NCI-H2196 treated with DMSO at 0.1 percent for 48 hours (cell line): ENCODE measurements around the gene FOXO1.
"Not testable (repeated sequence)": the region's sequence is repeated elsewhere in the genome, so short reads cannot be mapped to it uniquely, and the experiment has no call there.

ENCODE experiments used
- DNase-seq: peaks from one replicate; lab custom pipeline; 2025; ENCODE audit not compliant: unreplicated experiment; lab: John Stamatoyannopoulos, UW

The FOXO1 gene

DNA sequence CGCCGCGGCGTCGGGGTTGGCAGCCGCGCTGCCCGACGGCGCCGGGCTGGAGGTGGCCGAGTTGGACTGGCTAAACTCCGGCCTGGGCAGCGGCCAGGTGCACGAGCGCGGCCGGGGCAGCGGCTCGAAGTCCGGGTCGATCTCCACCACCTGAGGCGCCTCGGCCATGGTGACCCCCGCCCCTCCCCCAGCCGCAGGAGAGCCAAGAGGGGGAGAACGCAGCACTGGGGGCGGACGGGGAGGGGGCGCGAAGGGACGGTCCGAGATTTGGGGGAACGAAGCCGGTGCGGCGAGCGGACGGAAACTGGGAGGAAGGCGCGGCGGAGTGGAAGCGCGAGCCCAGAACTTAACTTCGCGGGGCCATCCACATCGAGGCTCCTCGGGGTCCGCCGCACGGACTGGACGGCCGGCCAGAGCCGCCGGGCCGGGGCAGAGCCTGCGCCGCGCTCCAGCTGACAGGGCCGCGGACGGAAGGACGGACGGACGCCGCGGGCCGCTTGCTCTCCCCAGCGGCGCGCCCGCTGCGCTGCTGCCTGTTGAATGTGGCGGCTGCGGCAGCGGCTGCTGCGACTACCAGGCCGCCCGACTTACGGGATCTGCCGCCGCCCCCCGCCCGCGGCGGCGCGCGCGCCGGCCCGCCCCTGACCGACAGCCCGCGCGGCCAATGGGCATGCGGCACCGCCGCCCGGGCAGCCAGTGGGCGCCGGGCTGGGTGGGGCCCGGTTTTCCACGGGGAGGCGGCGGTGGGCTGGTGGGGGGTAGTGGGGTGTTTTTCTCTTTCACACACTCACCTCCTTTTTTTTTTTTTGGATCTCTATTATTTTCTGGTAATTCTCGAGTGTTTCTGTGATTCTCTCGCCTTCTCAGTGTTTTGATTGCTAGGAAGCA is at the start of gene FOXO1:
Gene FOXO1, minus strand, starts transcription at position 597 of the 888 bp plus-strand sequence. Its CDS starts 429 bp downstream, at position 168.
- peak; percentile 41 for DNase-seq

DNA sequence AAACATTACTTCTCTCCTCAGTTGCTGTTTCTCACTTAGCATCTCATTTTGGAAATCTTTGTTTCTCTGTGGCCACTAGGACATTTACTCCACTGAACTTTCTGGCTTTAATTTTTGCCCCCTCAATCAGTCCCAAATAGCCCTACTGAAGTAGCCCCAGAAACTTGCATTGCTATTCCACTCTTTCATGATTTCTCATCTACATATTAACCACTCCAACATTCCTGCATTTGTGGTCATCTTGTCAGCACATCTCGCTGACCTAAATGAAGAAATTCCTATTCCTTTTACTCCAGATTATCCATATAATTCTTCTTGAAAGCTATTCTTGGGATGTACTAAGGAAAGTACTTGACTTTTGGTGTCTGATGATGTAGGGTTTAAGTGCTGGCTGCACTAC is 48.0 kb upstream of the FOXO1 start:
- DNase-seq: not testable (repeated sequence)

- no peak for DNase-seq
Observed at GRCh38 chr13:40706439-40706838, 40.0 kb upstream of the FOXO1 start.

DNA sequence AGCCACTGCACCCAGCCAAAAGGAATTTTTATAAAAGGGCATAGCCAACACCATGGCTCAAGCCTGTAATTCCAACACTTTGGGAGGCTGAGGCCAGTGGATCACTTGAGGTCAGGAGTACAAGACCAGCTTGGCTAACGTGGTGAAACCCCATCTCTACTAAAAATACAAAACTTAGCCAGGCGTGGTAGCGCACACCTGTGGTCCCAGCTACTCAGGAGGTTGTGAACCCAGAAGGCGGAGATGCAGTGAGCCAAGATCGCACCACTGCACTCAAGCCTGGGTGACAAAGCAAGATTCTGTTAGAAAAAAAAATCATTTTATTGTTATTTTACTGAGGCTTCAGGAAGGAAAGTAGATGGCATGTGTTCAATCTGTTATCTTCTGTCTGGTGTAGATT is 31.3 kb upstream of the FOXO1 start:
- no peak for DNase-seq

- DNase-seq: no peak
Observed at GRCh38 chr13:40694426-40694825, 28.0 kb upstream of the FOXO1 start.

- no peak for DNase-seq
Observed at GRCh38 chr13:40692946-40693345, 26.5 kb upstream of the FOXO1 start.

DNA sequence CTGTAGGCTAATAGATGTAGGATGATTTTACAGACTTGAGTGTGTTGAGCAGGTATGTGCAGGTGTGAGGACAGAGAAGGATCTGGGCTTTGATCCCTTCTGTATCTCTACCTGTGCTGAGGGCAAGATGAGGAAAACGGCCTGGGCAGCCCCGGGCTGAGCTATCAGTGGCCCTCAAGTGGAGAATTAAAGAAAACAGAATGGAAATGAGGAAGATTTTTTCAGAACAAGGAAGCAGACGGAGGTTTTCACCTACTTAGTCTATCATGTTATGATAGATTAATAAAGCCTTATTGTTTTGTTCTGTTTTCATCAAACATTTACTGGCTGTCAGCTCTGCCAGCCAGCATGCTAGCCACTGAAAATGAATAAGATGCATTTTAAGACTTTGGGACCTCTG is 22.3 kb upstream of the FOXO1 start:
- DNase-seq: no peak

DNA sequence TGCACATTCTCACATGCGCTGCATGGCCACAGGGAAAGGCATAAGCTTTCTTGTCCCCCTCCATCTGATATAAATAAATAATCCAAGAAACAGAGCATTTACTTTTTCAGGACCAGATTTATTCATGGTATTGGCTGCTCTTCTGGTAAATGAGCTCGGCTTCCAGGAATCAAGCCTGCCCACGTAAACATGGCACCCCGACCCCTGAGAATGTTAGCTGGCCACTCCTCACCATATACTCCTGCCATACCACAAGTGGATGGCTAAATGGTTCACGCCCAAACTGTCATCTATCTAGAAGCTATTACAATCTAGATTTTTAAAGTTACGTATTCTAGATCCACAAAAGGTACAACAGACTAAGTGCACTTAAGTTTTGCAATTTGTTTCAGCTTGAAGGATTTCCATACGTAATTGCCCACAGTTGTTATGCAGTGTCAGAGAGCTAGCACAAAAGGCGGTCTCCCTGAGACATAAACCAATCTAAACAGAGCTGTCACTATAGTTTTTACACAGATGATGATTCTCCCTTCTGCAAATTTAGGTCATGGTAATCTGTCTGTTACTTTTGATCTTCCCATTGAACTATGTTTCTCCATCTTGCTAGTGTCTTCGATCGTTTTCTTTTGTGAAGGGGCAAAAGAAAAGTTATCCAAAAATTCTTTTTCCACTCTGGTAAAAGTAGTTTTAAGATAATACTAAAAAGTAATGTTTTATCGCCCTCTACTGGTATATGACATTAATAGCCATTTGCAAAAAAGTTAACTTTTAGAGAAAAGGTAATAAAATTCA is 16.2 kb upstream of the FOXO1 start:
- no peak for DNase-seq

DNA sequence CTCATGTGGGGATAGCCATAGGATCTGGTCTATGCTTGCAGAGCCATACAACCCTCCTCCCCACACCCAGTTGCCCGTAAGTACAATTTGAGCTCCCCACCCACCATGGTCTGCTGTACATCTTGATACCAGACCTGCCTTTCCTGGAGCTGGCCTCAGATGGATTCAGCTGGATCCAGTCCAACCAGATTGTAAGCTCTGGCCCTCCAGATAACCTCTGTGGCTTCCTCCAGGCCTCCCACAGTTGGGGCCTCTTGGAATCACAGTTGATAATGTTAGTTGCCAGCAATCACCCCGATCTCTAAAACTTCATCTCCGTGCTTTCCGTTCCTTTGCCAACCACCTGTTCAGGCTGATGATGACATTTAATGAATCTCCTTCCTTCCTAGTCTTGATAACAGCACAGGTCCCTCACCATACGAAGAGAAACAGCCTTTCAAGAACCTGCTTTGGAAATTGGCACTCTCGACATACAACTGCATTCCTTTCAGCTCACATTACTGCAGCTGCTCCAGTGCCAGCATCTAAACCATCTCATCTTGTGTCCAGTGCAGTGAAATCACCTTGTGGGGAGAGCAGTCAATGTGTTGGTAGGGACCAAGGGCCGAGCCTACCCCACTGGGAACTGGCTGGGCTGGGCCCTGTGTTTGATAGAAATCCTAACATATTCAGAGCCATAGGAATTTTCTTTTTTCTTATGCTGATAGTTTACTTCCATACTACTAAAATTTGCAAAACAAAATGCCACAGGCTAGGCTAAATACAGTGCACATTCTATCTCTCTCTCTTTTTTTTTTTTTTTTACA is 15.1 kb upstream of the FOXO1 start:
- no peak for DNase-seq

DNA sequence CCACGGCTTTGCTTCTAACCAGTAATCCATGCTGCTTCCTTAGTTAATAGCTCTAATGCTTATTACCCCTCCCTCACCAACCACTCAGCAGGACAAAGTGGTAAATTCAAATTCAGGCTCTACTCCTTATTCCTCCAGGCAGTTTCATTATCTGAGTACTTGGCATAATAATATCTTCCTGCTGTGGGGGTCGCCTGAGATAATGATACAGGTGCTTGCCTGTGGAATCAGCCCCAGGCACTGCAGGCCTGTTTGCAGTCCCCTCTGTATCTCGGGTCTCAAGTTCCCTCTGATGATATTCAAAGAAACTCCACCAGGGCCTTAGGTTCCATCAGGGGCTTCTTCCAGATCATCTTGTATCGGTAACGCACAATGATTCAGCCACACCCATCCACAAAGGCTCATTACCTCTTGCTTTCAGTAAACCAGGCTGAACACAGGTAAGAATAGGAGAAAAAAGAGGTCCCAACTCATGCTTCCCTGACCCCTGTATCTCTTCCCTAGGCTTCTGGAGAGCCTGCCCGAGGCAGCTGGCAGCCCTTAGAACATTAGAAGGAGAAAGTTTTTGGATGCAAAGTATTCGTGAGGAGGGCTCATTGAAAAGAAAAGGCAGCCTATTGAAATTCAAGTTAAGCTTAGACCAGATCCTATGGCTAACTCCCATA is 14.3 kb upstream of the FOXO1 start:
- DNase-seq: no peak

DNA sequence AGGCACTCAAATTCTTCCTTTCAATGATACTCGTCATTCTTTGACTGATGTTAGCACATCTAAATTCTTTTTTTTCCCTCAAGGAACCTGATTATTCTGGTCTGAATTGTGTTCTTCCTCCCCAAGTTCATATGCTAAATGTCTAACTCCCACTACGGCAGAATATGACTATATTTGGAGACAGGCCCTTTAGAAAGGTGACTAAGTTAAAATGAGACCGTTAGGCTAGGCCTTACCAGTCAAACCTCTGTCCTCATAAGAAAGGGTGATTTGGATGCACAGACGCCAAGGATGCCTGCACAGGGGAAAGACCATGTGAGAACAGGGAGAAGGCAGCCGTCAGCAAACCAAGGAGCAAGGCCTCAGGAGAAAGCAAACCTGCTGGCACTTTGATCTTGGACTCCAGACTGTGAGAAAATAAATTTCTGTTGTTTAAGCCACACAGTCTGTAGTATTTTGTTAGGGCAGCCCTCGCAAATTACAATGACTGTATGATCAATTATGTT is 13.1 kb upstream of the FOXO1 start:
- no peak for DNase-seq

GRCh38 chr13:40677064-40677463 is 10.6 kb upstream of the FOXO1 start:
- no peak for DNase-seq

- no peak for DNase-seq
Observed at GRCh38 chr13:40676007-40676406, 9.6 kb upstream of the FOXO1 start.

- no peak for DNase-seq
Observed at GRCh38 chr13:40673414-40673813, 7.0 kb upstream of the FOXO1 start.

DNA sequence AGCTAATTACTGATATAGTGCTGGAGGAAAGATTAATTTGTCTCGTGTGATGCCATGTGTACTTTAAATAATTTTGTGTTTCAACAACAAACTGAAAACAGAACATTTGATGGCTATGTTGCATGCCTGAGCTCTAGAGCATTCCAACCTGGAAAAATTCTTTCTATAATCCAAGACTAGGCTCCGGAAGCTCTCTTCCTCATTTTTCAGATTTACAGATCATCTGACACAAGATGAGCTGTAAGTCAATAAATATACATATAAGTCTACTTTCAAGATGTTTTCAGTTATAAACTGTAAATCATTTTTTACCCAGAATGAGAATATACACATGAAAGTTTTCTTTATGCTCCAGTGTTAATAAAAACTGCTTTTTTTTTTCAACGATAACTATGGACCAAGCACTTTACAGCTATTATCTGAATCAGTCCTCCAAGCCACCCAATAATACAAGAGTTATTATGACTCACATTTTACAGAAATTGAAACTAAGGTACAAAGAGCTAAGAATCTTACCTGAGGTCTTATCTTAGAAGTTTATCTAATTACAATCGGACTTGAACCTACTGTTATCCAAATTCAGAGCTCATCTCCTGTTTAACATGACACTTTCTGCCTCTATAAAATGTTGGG is 6.4 kb upstream of the FOXO1 start:
- no peak for DNase-seq

DNA sequence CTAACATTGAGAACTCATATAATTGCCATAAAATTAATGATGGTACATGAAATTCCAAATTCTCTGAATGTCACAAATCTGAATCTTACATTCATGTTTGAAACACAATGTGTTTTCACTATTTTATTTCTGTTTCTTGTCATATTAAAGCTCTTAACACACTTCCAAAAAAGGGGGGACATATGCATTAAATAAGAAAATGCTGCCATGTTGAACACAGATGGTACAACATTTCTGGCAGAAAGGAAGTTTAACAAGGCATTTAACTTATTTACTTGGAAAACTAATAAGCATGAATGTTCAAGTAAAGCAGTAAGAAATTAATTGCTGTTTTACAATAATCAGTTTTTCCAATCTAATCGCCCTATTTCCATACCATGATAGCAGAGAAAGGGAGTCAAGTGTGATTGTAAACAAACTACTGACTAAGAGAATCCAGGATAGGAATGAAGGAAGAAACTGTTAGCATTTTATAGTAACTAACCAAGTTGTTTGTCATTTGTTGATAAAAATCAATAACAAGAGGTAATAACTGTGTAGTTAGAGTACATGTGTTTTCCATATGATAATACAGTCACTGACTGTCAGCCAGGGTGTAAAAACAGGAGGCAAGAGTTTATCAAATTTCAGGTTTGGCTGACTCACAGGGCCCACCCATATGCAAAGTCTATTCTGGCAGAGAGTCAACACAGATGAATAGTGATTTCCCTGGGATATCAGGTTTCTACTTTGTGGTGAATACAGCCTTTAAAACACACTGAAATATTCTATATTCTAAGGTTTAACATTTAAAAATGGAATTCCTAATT is 5.7 kb upstream of the FOXO1 start:
- peak; percentile 9 for DNase-seq

DNA sequence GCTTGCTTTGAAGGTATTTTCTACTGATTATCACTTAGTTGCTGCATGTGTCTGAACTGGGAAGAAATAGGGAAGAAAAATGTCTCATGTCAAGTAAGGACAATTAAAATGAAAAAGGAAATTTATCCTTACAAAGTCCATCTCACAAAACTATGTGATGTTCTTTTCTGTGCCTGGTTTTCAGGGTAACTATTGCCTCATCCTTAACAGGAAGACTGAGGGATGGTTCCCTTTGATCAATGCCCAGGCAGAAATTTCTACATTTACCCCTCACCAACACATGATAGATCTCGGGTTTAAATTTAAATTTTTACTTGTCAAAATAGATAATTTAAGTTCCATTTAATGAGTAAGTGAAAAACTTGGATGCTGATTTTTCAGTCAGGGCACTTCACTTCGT is 3.9 kb upstream of the FOXO1 start:
- DNase-seq: no peak

DNA sequence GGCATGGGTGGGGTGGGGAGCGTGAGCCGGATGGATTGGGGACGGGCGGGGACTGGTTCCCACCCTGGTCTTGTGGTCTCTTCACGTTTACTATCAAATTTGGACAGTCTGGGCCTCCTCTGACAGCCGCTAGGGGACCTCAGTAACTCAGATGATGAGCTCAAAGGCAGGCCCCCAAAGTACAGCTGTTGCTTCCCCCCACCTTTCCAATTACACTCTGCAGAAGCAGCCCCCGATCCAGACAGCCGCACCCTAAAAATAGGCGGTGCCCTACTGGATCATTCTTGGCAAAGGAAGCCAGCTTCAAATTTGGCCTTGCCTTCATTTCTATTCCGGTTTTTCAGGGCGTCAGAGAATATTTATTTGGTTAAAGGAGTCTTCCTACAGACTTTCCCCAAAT is 1.9 kb upstream of the FOXO1 start:
- DNase-seq: no peak

- no peak for DNase-seq
Observed at GRCh38 chr13:40667622-40667978, 1.2 kb upstream of the FOXO1 start.
